ENCODE results near the gene SEMA3F. TPM values are rescaled to one million over a fixed set of nuclear protein-coding genes. Genes with fewer than 3 reads are reported as not detected.
A peak's percentile ranks its signal among the peaks of the same experiment; 100 is the strongest.

The SEMA3F gene
- total RNA-seq, 1 donor from 2014 or later = 78.1 TPM

DNA sequence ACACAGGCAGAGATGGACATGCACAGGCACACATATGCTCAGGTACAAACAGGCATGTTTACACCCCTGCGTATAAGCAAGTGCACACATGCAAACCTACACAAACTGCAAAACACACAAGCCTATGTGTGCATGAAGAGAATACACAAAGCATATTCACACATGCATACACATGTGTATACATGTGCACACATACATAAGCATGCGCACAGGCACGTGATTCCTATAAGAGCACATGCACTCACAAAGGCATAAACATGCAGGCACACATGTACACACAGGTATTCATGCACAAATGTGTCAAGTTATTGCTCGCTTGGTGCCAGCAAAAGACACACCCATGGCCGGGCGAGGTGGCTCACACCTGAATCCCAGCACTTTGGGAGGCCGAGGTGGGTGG is 34.9 kb downstream of the SEMA3F start:
- DNase-seq (ENCODE audit: extremely low spot score in 2 of 2) = no peak
- no peak overlapping the region for H3K27ac ChIP-seq
- intact Hi-C loops (cut with DNase I) = loop anchor here (2.0 kb wide), 1 partner anchor 69 kb away; no protein-coding TSS in a partner anchor
- no peak overlapping the region for H3K4me3 ChIP-seq
- H3K36me3 ChIP-seq = peaks cover 0 to 15% of the 10 kb centered on the region in 2 donors
- no peaks in the 10 kb centered on the region for H3K9me3 ChIP-seq
- peaks cover 8% of the 10 kb centered on the region for H3K27me3 ChIP-seq
- TF ChIP-seq POLR2AphosphoS5 (IDR thresholded peaks at IDR 0.05; ENCODE audit: insufficient read depth in 1 of 2, low read depth in 1 of 2) (no peak), POLR2A (IDR thresholded peaks at IDR 0.05) (no peak)
- TF ChIP-seq, protein P1, sequence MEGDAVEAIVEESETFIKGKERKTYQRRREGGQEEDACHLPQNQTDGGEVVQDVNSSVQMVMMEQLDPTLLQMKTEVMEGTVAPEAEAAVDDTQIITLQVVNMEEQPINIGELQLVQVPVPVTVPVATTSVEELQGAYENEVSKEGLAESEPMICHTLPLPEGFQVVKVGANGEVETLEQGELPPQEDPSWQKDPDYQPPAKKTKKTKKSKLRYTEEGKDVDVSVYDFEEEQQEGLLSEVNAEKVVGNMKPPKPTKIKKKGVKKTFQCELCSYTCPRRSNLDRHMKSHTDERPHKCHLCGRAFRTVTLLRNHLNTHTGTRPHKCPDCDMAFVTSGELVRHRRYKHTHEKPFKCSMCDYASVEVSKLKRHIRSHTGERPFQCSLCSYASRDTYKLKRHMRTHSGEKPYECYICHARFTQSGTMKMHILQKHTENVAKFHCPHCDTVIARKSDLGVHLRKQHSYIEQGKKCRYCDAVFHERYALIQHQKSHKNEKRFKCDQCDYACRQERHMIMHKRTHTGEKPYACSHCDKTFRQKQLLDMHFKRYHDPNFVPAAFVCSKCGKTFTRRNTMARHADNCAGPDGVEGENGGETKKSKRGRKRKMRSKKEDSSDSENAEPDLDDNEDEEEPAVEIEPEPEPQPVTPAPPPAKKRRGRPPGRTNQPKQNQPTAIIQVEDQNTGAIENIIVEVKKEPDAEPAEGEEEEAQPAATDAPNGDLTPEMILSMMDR (IDR thresholded peaks at IDR 0.05) = no peak
- peaks cover 25% of the 10 kb centered on the region for H3K4me1 ChIP-seq

DNA sequence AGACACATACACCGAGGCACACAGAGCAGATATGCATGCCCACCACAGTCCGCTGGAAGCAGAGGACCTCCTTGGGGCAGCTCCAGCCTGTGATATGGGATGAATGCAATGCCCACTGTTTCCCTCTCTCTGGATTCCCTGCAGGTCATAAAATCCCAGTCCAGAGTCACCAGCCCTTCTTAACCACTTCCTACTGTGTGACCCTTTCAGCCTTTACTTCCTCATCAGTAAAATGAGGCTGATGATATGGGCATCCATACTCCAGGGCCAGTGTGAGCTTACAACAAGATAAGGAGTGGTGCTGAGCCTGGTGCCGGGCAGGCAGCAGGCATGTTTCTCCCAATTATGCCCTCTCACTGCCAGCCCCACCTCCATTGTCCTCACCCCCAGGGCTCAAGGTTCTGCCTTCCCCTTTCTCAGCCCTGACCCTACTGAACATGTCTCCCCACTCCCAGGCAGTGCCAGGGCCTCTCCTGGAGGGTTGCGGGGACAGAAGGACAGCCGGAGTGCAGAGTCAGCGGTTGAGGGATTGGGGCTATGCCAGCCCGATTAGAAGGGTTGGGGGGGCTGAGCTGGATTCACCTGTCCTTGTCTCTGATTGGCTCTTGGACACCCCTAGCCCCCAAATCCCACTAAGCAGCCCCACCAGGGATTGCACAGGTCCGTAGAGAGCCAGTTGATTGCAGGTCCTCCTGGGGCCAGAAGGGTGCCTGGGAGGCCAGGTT is 36.0 kb downstream of the SEMA3F start, which contains the start of gene GNAT1:
Gene GNAT1 (plus strand): TSS at position 675 of the 725 bp plus-strand sequence. CDS start 116 bp downstream, outside the sequence.
- Histone ChIP-seq H3K27me3 (peaks cover 8% of the 10 kb centered on the region), H3K4me1 (peaks cover 25% of the 10 kb centered on the region), H3K27ac (no peak within 1 kb of the TSS), H3K4me3 (no peak within 1 kb of the TSS), H3K36me3 (peaks cover 0 to 8% of the 10 kb centered on the region in 2 donors), H3K9me3 (no peaks in the 10 kb centered on the region)
- intact Hi-C loops (cut with DNase I) = no loop called here
- TF ChIP-seq, protein P1 (IDR thresholded peaks at IDR 0.05) = no peak
- TF ChIP-seq POLR2A (IDR thresholded peaks at IDR 0.05) (no peak), POLR2AphosphoS5 (IDR thresholded peaks at IDR 0.05; ENCODE audit: insufficient read depth in 1 of 2, low read depth in 1 of 2) (no peak)
- DNase-seq (ENCODE audit: extremely low spot score in 2 of 2) = no peak

DNA sequence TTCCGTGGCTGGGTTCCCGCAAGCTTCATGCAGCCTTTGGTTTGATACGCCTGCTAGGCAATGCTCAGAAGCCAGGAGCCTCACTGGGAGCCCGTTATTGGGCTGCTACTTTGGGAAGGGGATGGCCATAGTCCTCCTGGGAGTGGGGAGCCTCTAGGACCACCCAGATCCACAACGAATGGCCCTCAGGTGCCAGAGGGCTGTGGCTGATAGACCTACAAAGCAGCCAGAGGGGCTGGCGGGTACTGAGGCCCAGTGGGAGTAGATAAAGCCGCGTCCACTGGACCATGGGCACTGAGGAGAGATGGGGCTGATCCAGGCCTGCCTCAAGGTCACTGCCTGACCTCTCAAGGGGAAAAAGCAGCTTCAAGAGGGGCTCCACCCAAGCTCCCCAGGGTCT is 37.0 kb downstream of the SEMA3F start:
- TF ChIP-seq POLR2A (IDR thresholded peaks at IDR 0.05) (no peak), POLR2AphosphoS5 (IDR thresholded peaks at IDR 0.05; ENCODE audit: insufficient read depth in 1 of 2, low read depth in 1 of 2) (no peak)
- TF ChIP-seq, protein P1 (IDR thresholded peaks at IDR 0.05) = no peak
- Histone ChIP-seq H3K27ac (no peak overlapping the region), H3K9me3 (no peaks in the 10 kb centered on the region), H3K4me3 (no peak overlapping the region), H3K27me3 (peaks cover 8% of the 10 kb centered on the region), H3K4me1 (peaks cover 25% of the 10 kb centered on the region), H3K36me3 (peaks cover 0 to 7% of the 10 kb centered on the region in 2 donors)
- no peak for DNase-seq (ENCODE audit: extremely low spot score in 2 of 2)
- intact Hi-C loops (cut with DNase I) = loop anchor here (2.0 kb wide), 2 partner anchors 33 to 79 kb away; no protein-coding TSS in a partner anchor

DNA sequence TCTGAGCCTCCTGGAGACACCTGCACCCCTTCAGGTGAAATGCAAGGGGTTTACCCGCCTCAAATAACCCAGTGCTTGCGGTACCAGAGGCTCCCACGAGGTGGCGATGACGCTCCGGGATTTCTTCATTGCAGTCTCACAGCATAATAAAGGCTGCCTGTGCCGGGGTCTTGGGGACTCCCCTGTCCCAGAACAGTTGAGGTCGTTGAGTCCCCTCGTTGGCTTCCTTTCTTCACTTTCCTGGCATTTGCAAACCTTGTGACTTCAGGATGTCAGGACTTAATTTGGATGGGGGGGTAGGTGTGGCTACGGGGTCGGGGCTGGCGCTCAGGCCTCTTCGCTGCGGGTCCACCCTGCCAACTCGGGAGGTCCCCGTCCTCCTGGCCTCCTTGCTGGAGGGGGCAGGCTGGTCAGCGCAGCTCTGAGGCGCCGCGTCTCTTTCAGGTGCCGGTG is 37.6 kb downstream of the SEMA3F start:
- peaks cover 25% of the 10 kb centered on the region for H3K4me1 ChIP-seq
- DNase-seq (ENCODE audit: extremely low spot score in 2 of 2) = no peak
- no peaks in the 10 kb centered on the region for H3K9me3 ChIP-seq
- H3K27ac ChIP-seq = no peak overlapping the region
- TF ChIP-seq POLR2A (IDR thresholded peaks at IDR 0.05) (no peak), POLR2AphosphoS5 (IDR thresholded peaks at IDR 0.05; ENCODE audit: insufficient read depth in 1 of 2, low read depth in 1 of 2) (no peak)
- TF ChIP-seq, protein P1 (IDR thresholded peaks at IDR 0.05) = peak; percentile 88 to 93 (median 88)
- H3K36me3 ChIP-seq = peaks cover 0 to 2% of the 10 kb centered on the region in 2 donors
- intact Hi-C loops (cut with DNase I) = loop anchor here (2.0 kb wide), 2 partner anchors 32 to 78 kb away; no protein-coding TSS in a partner anchor
- peaks cover 8% of the 10 kb centered on the region for H3K27me3 ChIP-seq
- no peak overlapping the region for H3K4me3 ChIP-seq

DNA sequence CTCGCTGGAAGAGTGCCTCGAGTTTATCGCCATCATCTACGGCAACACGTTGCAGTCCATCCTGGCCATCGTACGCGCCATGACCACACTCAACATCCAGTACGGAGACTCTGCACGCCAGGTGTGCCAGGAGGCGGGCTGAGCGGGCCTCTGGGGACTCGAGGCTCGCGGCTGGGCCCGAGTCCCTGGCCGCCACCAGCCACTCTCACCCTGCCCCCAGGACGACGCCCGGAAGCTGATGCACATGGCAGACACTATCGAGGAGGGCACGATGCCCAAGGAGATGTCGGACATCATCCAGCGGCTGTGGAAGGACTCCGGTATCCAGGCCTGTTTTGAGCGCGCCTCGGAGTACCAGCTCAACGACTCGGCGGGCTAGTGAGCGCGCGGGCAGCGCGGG is 38.2 kb downstream of the SEMA3F start:
- peaks cover 8% of the 10 kb centered on the region for H3K27me3 ChIP-seq
- TF ChIP-seq, protein P1 (IDR thresholded peaks at IDR 0.05) = no peak
- TF ChIP-seq POLR2A (IDR thresholded peaks at IDR 0.05) (no peak), POLR2AphosphoS5 (IDR thresholded peaks at IDR 0.05; ENCODE audit: insufficient read depth in 1 of 2, low read depth in 1 of 2) (no peak)
- H3K27ac ChIP-seq = no peak overlapping the region
- no peaks in the 10 kb centered on the region for H3K36me3 ChIP-seq
- no peak for DNase-seq (ENCODE audit: extremely low spot score in 2 of 2)
- intact Hi-C loops (cut with DNase I) = loop anchor here (2.0 kb wide), 2 partner anchors 32 to 78 kb away; no protein-coding TSS in a partner anchor
- no peaks in the 10 kb centered on the region for H3K9me3 ChIP-seq
- H3K4me3 ChIP-seq = peak overlapping the region in 1 of 2 donors; percentile 16
- H3K4me1 ChIP-seq = peaks cover 25% of the 10 kb centered on the region
